SK-N-MC (cell line): ENCODE results near the gene DDX39A.

ENCODE experiments used
- EZH2 ChIP-seq: fragments of 200-600 bp; sonication (generic); IDR thresholded peaks from one replicate; pipeline ENCODE4 v1.6.1; 2017; ENCODE audit warnings: antibody characterized with exemption
- FOXP2 ChIP-seq: optimal IDR thresholded peaks from 2 replicates; pipeline ENCODE3; 2011; ENCODE audit warnings: mild to moderate bottlenecking, moderate library complexity; ENCODE audit not compliant: insufficient read depth; ENCODE audit errors: extremely low read length, control extremely low read depth
- POLR2AphosphoS5 ChIP-seq: IDR thresholded peaks from 2 replicates; pipeline ENCODE4 v1.6.1; 2012; ENCODE audit warnings: mild to moderate bottlenecking, low read depth, low read length, borderline replicate concordance

GRCh38 chr19:14463747-14464146 is 44.6 kb upstream of the DDX39A start:
- TF ChIP-seq EZH2 (no peak), POLR2AphosphoS5 (no peak), FOXP2 (no peak)
